GM06990 (cell line): ENCODE measurements around the gene ZGLP1.

Experiments
- DNase-seq: peaks from one replicate; pipeline ENCODE4 v3.0.0-alpha.2; 2011; ENCODE audit not compliant: insufficient read length; ENCODE audit errors: extremely low read depth
- H3K27me3 ChIP-seq: replicated peaks from 2 replicates; pipeline ENCODE4 v1.6.0; 2011; ENCODE audit warnings: low read length; ENCODE audit not compliant: control insufficient read depth, insufficient read depth
- H3K36me3 ChIP-seq: 2 replicates; pipeline ENCODE4 v1.5.1; 2011; ENCODE audit warnings: low read length; ENCODE audit not compliant: control insufficient read depth, insufficient read depth
- H3K4me3 ChIP-seq: replicated peaks from 2 replicates; pipeline ENCODE4 v1.5.1; 2011; ENCODE audit warnings: low read depth, mild to moderate bottlenecking, control low read depth, low read length
- CTCF ChIP-seq: IDR thresholded peaks from 2 replicates; pipeline ENCODE4 v1.5.1; 2011; ENCODE audit warnings: low read length, control low read depth, mild to moderate bottlenecking, inconsistent platforms; ENCODE audit not compliant: insufficient read depth, poor library complexity, severe bottlenecking

ZGLP1 gene

DNA sequence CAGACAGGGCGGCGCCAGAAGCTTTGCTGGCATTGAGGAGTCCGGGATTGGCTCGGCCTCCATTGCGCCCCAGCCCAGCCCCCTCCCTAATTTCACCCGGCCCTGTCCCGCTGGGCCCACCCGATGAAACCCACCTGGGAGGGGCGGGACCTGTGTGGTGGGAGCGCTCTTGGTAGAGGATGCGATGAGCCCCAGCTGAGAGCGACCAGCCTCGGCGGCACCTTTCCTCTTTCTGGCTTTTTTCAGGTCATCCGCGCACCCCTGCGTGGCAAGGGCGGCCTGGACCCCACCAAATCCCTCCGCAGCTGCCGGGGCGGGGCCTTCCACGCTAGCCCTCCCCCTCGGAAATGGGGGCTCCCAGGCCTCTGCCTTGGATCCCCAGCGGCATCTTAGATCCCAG, at the start of gene ZGLP1:
Gene ZGLP1 (minus strand): TSS at position 393 of the 400 bp plus-strand sequence.
- Histone ChIP-seq H3K27me3 (no peaks in the 10 kb centered on the region), H3K36me3 (no peaks in the 10 kb centered on the region; the same call in none of the 2 replicates), H3K4me3 (no peak within 1 kb of the TSS)
- TF ChIP-seq CTCF: no peak
- no peak for DNase-seq

DNA sequence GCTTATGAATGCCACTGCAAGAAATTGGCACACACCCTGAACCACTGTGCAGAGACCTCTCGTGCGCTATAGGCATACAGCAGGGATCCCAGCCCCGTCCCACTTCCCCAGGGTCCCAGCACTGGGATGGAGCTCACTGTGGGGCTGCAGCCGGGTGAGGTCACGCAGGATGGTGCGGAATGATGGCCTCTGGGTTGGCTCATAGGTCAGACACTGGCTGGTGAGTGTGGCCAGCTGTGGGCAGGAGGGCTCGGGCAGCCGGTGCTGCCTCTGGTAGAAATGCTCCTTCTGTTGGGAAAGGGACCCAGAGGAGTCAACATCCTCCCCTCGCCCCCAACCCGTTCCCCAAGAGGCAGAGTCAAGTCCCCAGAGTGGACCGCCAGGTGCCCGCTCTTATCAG, 46.8 kb upstream of the ZGLP1 start:
- Histone ChIP-seq H3K4me3 (no peak overlapping the region), H3K36me3 (peaks cover 53% of the 10 kb centered on the region), H3K27me3 (no peaks in the 10 kb centered on the region)
- TF ChIP-seq CTCF: no peak
- DNase-seq: no peak

- Histone ChIP-seq H3K27me3 (no peaks in the 10 kb centered on the region), H3K4me3 (no peak overlapping the region), H3K36me3 (peaks cover 54% of the 10 kb centered on the region)
- TF ChIP-seq CTCF: no peak
- DNase-seq: peak; percentile 49
These were observed 44.3 kb upstream of the ZGLP1 start for GRCh38 chr19:10353793-10354391.

DNA sequence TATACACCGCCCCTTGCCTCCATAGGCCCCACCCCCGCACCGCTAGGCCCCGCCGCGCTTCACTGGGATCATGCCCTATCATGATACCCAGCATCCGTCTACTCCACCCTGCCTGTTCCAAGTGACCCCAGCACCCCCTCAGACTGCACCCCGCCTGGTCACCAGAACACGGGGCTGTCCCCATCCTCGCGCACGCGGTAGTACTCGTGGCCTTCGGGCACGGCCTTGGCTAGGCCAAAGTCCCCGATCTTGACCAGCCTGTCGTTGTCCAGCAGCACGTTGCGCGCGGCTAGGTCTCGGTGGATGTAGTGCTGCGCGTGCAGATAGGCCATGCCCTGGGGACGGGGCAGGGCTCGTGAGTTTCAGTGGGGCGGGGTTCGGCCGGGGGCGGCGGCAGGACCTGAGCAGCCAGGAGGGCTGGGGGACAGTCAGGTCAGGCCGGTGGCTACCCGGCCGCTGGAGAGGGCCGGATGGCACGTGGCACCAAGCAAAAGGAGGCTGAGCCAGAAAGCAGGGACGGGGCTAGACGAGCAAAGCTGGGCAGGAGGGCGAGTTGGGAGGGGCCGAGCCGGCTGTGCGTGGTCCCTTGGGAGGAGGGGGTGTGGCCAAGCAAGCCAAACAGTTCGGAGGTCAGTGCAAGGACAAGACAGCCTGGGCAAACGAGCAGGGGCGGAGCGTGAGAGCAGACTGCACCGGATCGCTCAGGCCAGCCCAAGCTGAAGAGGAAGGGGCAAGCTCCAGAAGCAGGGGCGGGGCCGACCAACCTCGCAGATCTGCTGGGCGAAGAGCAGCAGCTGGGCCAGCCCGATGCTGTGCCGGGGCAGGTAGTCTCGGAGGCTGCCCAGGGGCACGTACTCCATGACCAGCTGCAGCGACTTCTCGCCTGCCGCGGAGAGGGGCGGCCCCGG, 43.4 kb upstream of the ZGLP1 start:
- no peak overlapping the region for H3K4me3 ChIP-seq
- no peak for DNase-seq
- H3K36me3 ChIP-seq: peaks cover 50% of the 10 kb centered on the region
- H3K27me3 ChIP-seq: no peaks in the 10 kb centered on the region
- no peak for TF ChIP-seq CTCF

- Histone ChIP-seq H3K36me3 (peaks cover 11% of the 10 kb centered on the region), H3K27me3 (no peaks in the 10 kb centered on the region), H3K4me3 (no peak overlapping the region)
- TF ChIP-seq CTCF: no peak
- DNase-seq: no peak
These were observed 36.9 kb upstream of the ZGLP1 start for GRCh38 chr19:10346509-10346908.
